Osteoblast (primary cell): ENCODE data around the gene PHACTR1. TPM values are rescaled to one million over a fixed set of nuclear protein-coding genes. Genes with fewer than 3 reads are reported as not detected.

Experiments used
- DNase-seq: peaks from one replicate; pipeline ENCODE4 v3.0.0; 2011; ENCODE audit warnings: low spot score, mixed read lengths; ENCODE audit not compliant: insufficient read length; ENCODE audit errors: missing footprints
- H2AFZ ChIP-seq: 2 replicates; pipeline ENCODE4 v1.6.0; 2011; ENCODE audit warnings: mild to moderate bottlenecking, low read length
- H3K27ac ChIP-seq: 2 replicates; pipeline ENCODE4 v1.5.1; 2011; ENCODE audit warnings: mild to moderate bottlenecking, low read depth, low read length, moderate library complexity
- H3K27me3 ChIP-seq: 2 replicates; pipeline ENCODE4 v1.6.0; 2012; ENCODE audit warnings: mild to moderate bottlenecking, control low read depth, inconsistent platforms, low read length, moderate library complexity; ENCODE audit not compliant: insufficient read depth
- H3K36me3 ChIP-seq: 2 replicates; pipeline ENCODE4 v1.5.1; 2011; ENCODE audit warnings: mild to moderate bottlenecking, low read length, control low read depth, moderate library complexity; ENCODE audit not compliant: insufficient read depth
- H3K4me1 ChIP-seq: 2 replicates; pipeline ENCODE4 v1.5.1; 2011; ENCODE audit warnings: mild to moderate bottlenecking, low read length, control low read depth, moderate library complexity; ENCODE audit not compliant: insufficient read depth
- H3K4me2 ChIP-seq: 2 replicates; pipeline ENCODE4 v1.6.0; 2011; ENCODE audit warnings: mild to moderate bottlenecking, low read length; ENCODE audit not compliant: insufficient read depth
- H3K4me3 ChIP-seq: fragments of 200-600 bp; sonication (generic); 3 replicates; pipeline ENCODE4 v1.5.1; 2012; ENCODE audit warnings: mild to moderate bottlenecking, low read length, inconsistent platforms; ENCODE audit not compliant: insufficient read depth
- H3K79me2 ChIP-seq: 2 replicates; pipeline ENCODE4 v1.6.0; 2012; ENCODE audit warnings: mild to moderate bottlenecking, low read length, control low read depth, inconsistent platforms; ENCODE audit not compliant: insufficient read depth
- H3K9me3 ChIP-seq: 2 replicates; pipeline ENCODE4 v1.5.1; 2011; ENCODE audit warnings: low read depth, low read length, control low read depth
- H4K20me1 ChIP-seq: 2 replicates; pipeline ENCODE4 v1.6.0; 2012; ENCODE audit warnings: mild to moderate bottlenecking, low read length, control low read depth; ENCODE audit not compliant: insufficient read depth
- total RNA-seq: library from RNA; depleted of rRNA; stranded (reverse); fragments of >200 nt; gene quantifications from 2 replicates; pipeline ENCODE4 v1.2.3, GENCODE V29; 2012
- TF ChIP-seq, protein P1 (sequence below): IDR thresholded peaks from 2 replicates; pipeline ENCODE4 v1.5.1; 2011; ENCODE audit warnings: mild to moderate bottlenecking, low read depth, low read length, moderate library complexity; ENCODE audit errors: extremely low read depth

PHACTR1 gene
- total RNA-seq, 1 donor, result 0.36 TPM

DNA sequence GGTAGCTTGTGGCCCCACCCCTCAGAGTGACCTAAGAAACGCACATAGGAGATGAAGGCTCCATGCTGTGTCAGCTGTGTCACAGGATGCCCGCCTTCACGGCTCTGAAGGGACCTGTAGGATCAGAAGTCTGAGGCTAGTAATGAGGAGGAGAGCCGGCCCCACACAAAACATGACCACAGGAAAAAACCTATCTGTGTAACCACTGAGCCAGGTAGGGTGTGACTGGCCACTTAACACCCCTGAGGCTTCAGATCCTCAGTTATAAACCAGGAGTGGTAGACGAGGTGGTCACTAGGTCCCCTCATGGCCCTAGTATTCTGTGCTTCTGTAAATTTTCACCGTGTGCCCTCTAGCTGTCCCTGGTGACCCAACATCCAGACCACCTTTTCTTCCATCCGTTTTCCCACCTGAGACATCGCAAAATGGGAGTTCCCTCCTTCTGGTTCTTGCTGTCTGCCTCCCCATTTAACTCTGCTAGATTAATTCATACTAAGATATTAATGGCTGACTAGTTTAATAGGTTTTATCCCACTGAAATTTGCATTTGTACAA, 558.9 kb downstream of the PHACTR1 start:
- no peaks in the 10 kb centered on the region for H3K4me1 ChIP-seq
- H3K27ac ChIP-seq, result no peak overlapping the region
- no peak overlapping the region for H3K4me2 ChIP-seq
- H3K79me2 ChIP-seq, result no peaks in the 10 kb centered on the region
- no peak overlapping the region for H2AFZ ChIP-seq
- H3K36me3 ChIP-seq, result no peaks in the 10 kb centered on the region
- H3K27me3 ChIP-seq, result no peaks in the 10 kb centered on the region
- no peaks in the 10 kb centered on the region for H4K20me1 ChIP-seq
- H3K9me3 ChIP-seq, result no peaks in the 10 kb centered on the region
- DNase-seq, result no peak
- TF ChIP-seq, protein P1, sequence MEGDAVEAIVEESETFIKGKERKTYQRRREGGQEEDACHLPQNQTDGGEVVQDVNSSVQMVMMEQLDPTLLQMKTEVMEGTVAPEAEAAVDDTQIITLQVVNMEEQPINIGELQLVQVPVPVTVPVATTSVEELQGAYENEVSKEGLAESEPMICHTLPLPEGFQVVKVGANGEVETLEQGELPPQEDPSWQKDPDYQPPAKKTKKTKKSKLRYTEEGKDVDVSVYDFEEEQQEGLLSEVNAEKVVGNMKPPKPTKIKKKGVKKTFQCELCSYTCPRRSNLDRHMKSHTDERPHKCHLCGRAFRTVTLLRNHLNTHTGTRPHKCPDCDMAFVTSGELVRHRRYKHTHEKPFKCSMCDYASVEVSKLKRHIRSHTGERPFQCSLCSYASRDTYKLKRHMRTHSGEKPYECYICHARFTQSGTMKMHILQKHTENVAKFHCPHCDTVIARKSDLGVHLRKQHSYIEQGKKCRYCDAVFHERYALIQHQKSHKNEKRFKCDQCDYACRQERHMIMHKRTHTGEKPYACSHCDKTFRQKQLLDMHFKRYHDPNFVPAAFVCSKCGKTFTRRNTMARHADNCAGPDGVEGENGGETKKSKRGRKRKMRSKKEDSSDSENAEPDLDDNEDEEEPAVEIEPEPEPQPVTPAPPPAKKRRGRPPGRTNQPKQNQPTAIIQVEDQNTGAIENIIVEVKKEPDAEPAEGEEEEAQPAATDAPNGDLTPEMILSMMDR, result no peak
- H3K4me3 ChIP-seq, result no peak overlapping the region

DNA sequence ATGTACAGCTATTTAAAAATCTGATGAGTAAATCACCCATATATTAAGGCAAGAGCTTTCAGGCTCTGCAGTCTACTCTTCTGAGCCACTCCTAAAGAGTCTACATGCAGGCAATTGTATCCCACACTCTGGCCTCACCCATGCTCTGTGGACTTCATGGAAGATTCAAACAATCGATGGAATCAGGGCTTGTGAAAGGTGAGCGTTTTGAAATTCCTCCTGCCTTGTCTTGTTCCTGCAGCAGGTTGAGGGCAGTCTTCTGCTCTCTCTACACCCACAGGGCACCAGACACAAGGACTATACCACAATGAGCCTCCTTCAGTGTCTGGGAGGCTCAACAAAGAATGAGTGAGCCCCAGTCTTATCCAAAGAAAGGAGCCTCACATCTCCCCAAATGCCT, 560.7 kb downstream of the PHACTR1 start:
- Histone ChIP-seq H3K4me1 (no peaks in the 10 kb centered on the region), H3K27ac (no peak overlapping the region), H3K27me3 (no peaks in the 10 kb centered on the region), H2AFZ (no peak overlapping the region), H3K9me3 (no peaks in the 10 kb centered on the region), H3K36me3 (no peaks in the 10 kb centered on the region), H4K20me1 (no peaks in the 10 kb centered on the region), H3K4me3 (no peak overlapping the region), H3K79me2 (no peaks in the 10 kb centered on the region), H3K4me2 (no peak overlapping the region)
- DNase-seq, result no peak
- TF ChIP-seq, protein P1, result no peak

DNA sequence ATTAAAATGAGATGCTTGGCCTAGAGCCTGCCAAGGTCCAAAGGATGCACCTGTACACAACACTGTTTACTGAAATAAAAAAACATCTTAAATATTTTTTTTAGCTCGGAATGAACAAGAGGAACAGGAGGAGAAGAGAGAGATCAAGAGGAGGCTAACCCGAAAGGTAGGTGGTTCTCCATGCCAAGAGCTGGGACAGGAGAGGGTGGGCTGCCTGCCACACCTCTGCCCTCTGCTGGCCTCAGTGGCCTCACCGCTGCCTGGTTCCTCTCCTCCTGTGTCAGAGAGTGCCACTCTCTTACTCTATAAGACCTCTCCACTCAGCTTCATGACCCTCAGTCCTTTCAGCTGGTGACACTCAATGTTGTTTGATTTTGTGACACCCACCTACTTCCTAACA, 561.6 kb downstream of the PHACTR1 start:
- DNase-seq, result no peak
- H3K27me3 ChIP-seq, result no peaks in the 10 kb centered on the region
- no peaks in the 10 kb centered on the region for H4K20me1 ChIP-seq
- H3K4me1 ChIP-seq, result no peaks in the 10 kb centered on the region
- H3K36me3 ChIP-seq, result no peaks in the 10 kb centered on the region
- no peaks in the 10 kb centered on the region for H3K9me3 ChIP-seq
- H3K4me2 ChIP-seq, result no peak overlapping the region
- no peak overlapping the region for H3K4me3 ChIP-seq
- no peak overlapping the region for H2AFZ ChIP-seq
- no peak overlapping the region for H3K27ac ChIP-seq
- TF ChIP-seq, protein P1, result no peak
- no peaks in the 10 kb centered on the region for H3K79me2 ChIP-seq

DNA sequence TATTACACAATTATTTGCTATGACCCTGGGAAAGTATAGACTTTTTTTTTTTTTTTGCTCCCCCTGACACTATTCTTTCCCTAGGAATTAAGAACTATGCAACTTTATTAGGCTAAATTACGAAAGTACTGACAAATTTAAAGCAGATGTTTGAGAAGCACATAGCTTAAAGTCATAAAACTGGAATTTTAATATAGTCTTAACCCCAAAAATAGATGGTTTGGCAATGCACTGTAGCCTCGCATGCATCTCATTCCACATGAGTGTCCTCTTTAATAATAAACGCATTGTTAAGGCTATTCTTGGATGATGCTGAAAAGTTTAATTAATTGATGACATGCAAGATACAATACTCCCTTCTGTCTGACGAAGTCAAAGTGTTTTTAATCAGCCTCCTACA, 562.4 kb downstream of the PHACTR1 start:
- Histone ChIP-seq H3K27ac (no peak overlapping the region), H3K4me3 (no peak overlapping the region), H3K36me3 (no peaks in the 10 kb centered on the region), H3K9me3 (no peaks in the 10 kb centered on the region), H3K27me3 (no peaks in the 10 kb centered on the region), H3K79me2 (no peaks in the 10 kb centered on the region), H3K4me1 (no peaks in the 10 kb centered on the region), H2AFZ (no peak overlapping the region), H3K4me2 (no peak overlapping the region), H4K20me1 (no peaks in the 10 kb centered on the region)
- no peak for DNase-seq
- TF ChIP-seq, protein P1, result no peak
